NCI-H2196 treated with DMSO at 0.1 percent for 48 hours (cell line): ENCODE results near the gene DHRSX.
"Not testable (repeated sequence)": the region's sequence is repeated elsewhere in the genome, so short reads cannot be mapped to it uniquely, and the experiment has no call there.

Source experiments
- DNase-seq: peaks from one replicate; lab custom pipeline; 2025; ENCODE audit not compliant: unreplicated experiment; lab: John Stamatoyannopoulos, UW

The DHRSX gene

DNA sequence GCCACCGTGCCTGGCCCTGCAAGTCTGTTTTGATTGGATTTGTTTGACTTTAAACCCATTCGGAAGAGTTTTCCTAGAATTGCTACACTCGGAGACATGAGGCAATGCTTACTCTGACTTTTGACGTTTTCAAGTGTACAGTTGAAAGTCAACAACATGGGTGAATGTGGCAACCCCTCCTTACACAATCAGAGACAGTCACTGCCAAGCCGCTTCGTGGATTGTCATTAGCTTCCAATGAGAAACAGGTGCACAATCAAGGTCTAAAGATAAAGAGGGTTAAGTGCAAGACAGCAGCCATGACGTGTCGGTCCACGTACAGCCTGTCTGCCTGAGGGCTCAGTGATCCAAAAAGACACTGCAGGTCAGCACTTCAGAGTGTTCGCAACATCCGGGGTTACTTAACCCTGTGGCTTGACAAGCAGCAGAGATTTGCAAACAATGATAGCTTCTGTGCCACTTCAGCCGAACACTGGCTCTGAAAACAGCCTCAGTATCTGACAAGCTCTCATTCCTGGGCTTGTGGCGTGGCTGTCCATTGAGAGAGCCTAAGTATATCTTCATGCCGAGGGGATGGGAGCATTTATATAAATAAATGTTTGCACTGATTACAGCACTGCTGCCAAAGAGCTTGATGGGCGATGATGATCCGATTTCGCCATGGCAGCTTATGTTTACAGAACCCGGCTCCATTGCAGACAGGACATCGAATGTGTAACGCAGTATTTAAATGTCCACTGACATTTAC lies 180.0 kb downstream of the DHRSX start:
- DNase-seq: no peak

DNA sequence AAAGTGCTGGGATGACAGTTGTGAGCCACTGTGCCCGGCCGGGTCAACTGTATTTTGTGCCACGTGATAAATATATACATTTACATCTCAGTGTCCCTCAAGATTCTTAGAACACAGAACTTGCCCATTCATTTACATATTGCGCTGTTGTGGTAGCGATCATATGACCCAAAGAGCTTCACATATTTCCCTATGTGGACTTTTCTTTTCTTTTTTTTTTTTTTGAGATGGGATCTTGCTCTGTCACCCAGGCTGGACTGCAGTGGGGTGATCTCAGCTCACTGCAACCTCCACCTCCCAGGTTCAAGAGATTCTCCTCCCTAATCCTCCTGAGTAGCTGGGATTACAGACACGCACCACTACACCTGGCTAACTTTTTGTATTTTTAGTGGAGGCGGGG lies 180.7 kb downstream of the DHRSX start:
- DNase-seq: no peak

DNA sequence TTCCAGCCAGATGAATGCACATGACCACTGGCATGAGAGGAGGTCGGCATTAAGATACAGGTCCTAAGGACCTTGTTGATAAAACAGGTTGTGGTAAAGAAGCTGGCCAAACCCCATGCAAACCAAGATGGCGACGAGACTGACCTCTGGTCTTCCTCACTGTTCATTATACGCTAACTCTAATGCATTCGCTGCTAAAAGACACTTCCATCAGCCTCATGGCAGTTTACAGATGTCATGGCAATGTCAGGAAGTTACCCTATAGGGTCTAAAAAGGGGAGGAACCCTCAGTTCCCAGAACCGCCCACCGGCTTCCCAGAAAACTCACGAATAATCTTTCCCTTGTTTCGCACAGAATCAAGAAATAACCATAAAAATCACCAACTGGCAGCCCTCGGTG lies 182.4 kb downstream of the DHRSX start:
- no peak for DNase-seq

DNA sequence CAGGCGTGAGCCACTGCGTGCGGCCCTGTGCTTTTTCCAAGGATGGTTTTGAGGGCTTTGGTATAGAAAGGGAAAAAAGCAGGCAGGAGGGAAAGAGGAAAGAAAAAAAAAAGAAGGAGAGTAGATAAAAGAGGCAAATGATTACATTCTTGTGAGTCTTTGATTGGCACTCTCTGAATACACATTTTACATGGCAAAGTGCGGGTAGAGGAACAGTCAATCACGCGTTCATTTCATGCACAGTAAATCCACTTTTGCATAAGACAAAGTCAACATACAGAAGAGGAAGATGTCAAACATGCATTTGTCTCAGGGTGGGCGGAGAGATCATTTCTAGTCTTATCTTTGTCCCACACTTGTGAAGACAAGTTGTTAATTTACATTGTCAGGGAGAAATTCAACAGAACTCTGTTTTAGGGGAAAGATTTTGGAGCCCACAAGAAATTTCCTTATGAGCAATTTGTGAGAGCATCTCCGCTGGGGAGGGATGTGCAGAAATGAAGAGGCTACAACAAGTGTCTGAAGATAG lies 183.2 kb downstream of the DHRSX start:
- no peak for DNase-seq

DNA sequence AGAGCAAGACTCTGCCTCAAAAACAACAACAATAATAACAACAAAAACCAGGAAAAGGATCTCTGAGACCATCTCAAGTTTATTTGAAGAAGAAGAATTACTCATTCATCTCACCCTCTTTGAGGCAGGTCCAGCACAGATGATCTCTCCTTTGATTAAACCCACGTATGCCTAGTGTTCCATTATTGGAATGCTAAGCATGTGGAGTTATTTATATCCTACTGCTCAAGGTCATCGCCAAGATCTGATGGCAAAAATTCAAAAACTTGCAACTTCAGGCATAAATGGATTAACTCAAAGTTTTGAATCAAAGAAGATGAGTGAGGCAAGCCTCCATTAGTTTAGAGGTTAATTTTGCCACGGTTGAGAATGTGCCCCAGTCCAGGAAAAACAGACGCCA lies 184.2 kb downstream of the DHRSX start:
- no peak for DNase-seq

DNA sequence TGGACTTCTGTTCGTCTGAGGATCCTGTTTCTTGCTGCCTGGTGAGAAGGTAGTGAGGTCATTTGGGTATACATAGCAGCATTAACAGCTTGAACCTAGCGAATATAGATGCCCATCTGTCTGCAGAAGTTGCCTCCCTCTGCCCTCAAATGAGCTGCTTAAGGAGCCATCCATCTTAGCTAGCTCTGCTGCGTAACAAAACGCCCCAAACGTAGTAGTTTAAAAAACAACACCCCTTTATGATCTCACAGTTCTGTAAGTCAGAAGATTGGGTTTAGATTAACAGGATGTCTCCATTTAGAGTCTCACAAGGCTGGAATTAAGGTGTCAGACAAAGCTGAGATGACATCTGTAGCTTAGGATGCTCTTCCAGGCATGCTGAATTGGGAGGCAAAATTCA lies 185.3 kb downstream of the DHRSX start:
- DNase-seq: no peak

DNA sequence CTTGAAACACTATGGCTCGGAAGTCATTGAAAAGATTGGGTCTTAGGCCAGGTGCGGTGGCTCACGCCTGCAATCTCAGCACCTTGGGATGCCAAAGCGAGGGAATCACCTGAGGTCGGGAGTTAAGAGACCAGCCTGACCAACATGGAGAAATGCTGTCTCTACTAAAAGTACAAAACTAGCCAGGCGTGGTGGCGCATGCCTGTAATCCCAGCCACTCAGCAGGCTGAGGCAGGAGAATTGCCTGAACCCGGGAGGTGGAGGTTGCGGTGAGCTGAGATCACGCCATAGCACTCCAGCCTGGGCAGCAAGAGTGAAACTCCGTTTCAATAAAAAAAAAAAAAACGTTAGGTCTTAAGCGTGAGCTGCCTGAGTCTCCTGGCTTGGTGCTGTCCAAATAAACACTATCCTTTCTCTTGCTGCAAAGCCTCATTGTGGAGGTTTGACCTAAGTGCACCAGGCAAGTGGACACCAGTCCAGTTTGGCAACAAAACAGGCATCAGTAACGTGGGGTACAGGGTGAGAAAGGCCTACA lies 185.9 kb downstream of the DHRSX start:
- DNase-seq: no peak

DNA sequence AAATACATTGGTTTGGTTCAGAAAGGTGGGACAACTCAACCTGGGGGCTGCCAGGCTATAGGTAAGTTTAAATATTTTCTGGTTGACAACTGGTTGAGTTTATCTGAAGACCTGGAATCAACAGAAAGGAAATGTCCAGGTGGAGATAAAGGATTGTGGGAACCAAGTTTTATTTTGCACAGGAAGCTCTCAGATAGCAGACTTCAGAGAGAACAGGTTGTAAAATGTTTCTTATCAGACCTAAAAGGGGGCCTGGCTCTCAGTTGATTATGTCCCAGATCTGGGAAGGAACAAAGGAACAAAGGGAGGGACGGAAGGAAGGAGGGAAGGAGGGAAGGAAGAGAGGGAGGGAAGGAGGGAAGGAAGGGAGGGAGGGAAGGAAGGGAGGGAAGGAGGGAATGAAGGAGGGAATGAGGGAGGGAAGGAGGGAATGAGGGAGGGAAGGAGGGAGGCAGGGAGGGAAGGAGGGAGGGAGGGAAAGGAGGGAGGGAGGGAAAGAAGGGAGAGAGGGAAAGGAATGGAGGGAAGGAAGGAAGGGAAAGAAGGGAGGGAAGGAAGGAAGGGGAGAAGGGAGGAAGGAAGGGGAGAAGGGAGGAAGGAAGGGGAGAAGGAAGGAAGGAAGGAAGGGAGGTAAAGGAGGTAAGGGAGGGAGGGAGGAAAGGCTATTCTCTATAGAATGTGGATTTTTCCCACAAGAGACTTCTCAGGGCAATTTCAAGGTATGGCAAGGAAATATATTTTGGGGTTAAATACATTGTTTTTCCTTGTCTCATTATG lies 186.7 kb downstream of the DHRSX start:
- no peak for DNase-seq

DNA sequence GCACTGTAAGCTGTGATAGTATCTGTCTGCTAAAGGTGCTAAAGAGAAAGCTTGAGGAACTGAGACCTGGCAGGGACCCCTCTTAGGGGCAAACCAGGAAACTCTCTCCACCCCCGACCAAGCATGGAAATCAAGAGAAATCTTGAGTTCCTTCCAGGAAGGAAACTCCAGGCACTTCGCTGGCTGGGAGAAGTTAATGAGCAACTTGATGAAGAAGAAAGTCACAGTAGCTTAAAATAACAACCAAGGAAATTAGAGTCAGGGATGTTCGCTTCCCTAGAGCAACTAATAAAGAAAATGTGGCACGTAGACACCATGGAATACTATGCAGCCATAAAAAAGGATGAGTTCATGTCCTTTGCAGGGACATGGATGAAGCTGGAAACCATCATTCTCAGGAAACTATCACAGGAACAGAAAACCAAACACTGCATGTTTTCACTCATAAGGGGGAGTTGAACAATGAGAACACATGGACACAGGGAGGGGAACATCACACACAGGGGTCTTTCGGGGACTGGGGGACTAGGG lies 188.7 kb downstream of the DHRSX start:
- DNase-seq: not testable (repeated sequence)

DNA sequence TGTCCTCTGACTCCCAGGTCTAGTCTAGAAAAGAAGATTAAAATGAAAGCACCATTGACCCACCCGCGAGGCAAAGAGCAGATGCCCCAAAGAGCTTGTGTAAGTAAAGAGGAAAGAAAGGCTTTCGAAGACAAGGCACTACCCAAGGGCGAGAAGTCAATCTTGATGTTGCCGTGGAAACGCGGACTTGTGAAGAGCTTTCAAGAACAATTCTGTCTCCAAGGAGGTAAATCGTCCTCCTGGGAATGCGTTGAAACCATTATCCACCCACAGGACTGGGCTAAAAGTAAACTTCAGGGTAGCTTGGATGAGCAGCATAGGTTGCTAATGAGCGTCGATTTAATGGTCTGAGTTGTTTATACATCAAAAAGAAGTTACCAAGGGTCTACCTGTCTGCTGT lies 189.3 kb downstream of the DHRSX start:
- no peak for DNase-seq

DNA sequence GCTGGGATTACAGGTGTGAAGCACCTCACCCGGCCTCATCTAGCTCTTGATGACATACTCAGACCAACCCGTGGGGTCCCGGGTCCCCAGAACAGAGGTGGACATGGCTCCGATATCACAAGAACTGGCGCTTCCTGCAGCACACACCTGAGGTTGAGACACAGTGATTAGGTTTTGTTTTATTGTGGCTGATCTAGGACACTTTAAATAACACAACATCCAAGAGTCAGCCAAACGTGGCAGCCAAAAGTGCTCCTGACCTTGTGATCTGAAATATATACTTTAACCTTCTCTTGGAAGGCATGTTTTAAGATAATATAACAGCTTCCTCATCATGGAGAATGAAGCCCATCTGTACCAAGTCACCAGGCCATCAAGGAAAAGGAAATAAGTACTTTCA lies 198.9 kb downstream of the DHRSX start:
- no peak for DNase-seq

DNA sequence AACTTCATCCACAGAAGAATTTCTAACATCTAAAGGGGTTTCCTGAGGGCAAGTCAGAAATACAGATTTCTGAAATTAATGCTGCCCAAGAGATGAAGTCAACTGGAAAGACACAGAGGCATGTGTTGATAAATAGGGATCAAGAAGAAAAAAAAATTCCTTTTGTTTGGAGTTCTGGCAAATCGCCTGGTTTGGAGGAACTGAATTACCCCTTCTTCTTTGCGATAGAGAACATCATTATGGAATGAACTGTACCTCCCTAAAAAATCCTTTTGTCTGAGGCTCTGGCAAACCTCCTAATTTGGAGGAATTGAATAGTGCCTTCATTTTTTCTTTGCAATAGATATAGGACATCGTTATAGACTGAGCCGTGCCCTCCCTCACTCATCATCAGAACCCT lies 200.9 kb downstream of the DHRSX start:
- no peak for DNase-seq

DNA sequence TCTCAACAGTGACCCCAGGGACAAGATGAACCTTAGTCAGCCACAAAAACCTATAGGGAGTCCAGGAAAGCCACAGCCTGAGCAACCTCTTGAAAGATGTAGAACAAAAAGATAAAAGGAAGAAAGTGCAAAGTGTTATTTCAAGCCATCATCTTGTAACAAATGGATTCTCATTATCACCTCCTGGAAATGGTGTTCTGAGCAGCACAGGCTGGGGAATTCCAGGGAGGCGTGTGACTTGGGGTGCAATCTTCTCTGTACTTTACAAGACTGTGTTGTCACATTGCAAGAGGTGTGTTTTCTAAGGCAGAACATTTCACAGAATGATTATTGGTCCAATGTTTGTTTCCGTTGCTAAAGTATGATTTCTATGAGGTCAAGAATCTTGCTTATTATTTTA lies 214.0 kb downstream of the DHRSX start:
- DNase-seq: no peak

DNA sequence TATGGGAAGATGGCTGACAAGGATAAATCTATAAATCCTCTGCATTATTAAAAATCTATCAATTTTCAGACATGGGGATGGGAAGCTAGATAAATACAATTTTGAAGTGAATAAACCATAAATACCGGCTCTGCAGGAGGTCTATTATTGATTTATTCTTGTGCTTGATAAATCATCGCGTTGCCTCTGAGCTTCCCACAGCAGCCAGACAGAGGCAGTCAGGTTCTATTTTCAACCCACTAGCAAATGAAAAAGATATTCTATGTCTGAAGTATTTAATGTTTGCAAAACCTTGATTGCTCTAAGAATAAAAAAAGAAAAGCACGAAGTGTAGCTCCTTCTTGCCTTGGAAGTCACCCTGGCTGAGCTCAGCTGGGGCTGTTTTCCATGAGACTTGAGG lies 216.2 kb downstream of the DHRSX start:
- no peak for DNase-seq

DNA sequence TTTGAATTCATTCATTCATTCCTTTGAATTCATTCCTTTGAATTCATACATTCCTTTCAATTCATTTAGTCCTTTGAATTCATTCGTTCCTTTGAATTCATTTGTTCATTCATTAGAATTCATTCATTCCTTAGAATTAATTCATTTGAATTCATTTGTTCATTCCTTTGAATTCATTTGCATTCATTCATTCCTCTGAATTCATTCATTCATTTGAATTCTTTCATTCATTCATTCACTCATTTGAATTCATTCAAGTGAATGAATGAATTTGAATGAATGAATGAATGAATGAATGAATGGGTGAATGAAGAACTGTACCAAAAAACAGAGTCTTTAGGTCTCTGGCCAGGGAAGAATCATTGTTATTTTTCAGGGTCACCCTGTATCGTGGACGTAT lies 216.6 kb downstream of the DHRSX start:
- DNase-seq: no peak

DNA sequence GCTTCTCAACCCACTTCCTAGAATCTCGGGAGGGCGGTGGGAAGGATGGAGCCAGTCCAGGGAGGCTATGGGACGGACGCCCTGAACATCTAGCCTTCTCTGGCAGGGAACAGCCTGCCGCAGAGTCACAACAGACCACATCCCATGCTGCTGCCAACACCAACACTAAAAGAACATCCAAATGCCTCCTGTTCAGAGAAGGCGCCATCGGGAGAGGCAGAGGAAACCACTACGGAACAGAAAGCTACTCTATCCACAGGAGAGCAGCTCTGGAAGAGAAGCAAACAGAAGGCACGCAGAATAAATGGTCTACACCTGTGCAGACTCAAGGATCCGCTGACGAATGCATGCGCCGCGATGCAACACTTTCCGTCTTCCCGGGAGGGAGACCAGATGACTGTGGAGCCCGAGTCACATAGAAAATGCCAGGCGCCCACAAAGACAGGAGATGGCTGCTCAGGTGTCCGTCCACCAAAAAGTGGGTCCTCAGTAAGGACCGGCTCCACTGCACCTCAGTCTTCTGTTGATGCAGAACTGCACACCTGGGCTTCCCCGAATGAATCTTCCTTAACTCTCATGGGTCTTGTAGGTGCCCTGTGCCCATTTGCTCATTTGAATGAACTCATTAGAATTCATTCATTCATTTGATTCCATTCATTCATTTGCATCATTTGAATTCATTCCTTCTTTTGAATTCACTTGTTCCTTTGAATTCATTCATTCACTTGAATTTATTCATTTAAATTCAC lies 217.5 kb downstream of the DHRSX start:
- DNase-seq: no peak

DNA sequence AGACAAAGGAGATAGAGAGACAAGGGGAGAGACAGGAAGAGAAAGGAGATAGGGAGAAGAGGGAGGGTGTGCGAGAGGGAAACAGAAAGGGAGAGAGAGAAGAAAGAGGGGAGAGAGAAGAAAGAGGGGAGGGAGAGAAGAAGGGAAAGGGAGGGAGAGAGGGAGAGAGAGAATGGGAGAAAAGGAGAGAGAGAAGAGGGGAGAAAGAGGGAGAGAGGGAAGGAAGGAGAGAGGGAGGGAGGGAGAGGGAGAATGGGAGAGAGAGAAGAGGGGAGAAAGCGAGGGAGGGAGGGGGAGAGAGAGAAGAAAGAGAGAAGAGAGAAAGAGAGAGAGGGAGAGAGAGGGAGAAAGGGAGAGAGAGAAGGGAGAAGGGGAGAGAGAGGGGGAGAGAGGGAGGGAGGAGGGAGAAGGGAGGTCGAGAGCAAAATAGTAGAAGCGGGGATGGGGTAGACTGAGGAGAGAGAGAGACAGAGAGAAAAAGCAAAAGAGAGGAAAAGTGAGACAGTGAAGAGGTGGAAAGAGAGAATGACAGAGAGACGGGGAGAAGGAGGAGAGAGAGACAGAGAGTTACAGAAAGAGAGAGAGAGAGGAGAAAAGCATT lies 218.2 kb downstream of the DHRSX start:
- no peak for DNase-seq

DNA sequence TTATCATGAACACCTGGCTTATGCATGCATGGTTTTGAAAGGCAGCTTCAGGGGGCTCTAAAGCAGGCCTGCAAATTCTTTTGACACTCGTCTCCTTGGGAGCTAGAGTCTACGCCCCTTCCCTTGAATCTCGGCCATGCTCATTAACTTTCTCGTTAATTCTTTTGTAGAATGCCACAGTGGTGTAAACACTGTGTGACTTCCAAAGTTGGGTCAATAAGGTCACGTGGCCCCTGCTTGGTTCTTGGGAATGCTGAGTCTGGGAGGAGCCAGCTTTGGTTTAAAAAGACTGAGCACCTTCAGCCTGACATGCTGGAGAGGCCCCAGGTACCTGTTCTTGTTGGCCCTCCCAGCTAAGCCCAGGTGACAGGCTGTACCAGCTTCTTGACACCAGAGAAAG lies 228.4 kb downstream of the DHRSX start:
- DNase-seq: no peak

DNA sequence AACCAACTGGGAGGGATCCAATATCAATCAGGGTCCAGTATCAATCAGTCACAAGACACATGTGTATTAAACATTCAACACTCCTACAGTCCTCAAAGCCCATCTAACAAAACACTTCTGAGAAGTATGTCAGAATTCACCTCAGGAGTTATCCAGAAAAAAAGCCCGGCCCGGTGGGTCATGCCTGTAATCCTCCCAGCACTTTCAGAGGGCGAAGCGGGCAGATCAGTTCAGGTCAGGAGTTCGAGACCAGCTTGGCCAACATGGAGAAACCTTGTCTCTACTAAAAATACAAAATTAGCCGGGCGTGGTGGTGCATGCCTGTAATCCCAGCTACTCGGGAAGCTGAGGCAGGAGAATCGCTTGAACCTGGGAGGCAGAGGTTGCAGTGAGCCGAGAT lies 229.2 kb downstream of the DHRSX start:
- not testable (repeated sequence) for DNase-seq

DNA sequence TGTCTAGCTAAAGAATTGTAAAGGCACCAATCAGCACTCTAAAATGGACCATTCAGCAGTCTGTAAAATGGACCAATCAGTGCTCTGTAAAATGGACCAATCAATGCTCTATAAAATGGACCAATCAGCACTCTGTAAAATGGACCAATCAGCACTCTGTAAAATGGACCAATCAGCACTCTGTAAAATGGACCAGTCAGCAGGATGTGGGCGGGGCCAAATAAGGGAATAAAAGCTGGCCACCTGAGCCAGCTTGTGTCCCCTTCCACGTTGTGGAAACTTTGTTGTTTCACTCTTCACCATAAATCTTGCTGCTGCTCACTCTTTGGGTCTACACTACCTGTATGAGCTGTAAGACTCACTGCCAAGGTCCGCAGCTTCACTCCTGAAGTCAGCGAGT lies 230.0 kb downstream of the DHRSX start:
- not testable (repeated sequence) for DNase-seq

DNA sequence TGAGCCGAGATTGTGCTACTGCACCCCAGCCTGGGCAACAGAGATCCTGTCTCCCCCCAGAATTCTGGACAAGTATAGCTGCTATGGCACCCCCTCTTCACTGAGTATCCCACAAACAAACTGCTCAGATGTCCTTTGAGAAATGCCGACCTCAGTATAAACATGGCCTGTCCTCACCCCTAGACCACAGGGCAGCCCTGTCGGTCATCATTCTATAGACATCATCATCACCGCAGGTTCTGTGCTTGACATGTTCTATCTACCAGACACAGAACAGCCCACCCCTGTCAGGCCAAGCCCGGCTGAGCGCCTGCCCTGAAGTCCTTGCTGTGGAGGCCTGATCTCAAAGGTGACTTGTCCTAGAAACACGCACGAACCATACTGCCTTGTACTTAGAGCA lies 232.9 kb downstream of the DHRSX start:
- DNase-seq: no peak
